ENCODE results near the gene FNBP1.

The FNBP1 gene

DNA sequence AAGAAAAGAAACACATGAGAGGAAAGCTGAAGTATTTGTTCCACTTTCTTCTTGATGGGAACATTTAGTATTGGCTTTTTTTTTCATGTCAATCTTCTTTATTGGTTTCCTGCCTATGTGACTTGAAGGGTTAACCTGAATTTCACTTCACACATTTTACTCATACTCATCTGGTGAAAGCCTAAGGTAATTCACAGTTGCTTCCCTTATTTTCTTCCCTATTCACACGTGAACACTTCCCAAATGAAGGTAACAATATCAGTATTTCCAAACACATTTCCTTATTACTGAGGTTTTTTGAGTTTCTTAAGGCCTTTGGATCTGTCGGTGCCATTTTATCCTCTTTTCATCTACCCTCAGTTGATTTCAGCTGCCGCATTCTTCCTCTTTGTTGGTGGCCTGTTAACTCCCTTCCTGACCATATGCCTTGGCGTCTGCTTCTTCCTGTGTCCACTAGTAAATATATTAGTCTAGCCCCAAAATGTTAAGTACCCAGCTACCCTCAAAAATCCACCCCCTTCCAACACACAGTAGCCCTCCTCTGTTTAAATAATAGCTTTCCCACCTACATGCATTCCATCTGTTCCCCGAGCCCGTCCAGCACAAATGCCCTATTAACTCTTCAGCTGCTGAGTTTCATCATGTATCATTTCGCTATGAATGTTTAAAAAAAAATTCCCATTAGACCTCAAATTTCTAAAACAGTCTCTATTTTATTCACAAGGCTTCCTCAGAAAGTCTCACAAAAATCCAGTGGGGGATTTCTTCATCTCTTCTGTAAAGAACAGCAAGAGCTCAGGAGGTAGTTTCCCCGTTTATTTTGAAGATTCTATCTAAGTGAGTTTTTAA lies 110.5 kb downstream of the FNBP1 start:
- Histone ChIP-seq H3K4me3 (ENCODE audit: low read length) (peak overlapping the region; percentile 36), H3K36me3 (ENCODE audit: control insufficient read depth, insufficient read depth, low read length) (peaks cover 2% of the 10 kb centered on the region), H3K9ac (ENCODE audit: low read length) (no peak overlapping the region)

DNA sequence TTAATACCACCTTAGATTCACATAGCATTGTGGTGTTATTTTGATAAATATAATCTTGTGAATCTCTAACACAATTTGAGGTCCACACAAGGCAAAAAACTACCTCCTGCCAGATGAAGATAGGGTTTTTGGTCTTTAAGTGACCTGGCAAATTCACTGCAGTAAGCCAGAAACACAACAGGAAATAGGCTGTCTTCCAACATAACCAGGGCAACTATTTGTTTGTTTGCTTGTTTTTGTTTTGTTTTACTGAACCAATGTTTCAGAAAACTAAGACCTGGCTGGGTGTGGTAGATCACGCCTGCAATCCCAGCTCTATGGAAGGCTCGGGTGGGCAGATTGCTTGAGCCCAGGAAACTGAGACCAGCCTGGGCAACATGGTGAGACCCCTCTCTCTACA lies 112.2 kb downstream of the FNBP1 start:
- peaks cover 21% of the 10 kb centered on the region for H3K4me1 ChIP-seq (ENCODE audit: control insufficient read depth, insufficient read depth, low read length)
- no peak overlapping the region for H3K9ac ChIP-seq (ENCODE audit: low read length)
- H3K4me3 ChIP-seq (ENCODE audit: low read length): no peak overlapping the region
- peak overlapping the region; percentile 51 for H3K27ac ChIP-seq (ENCODE audit: low read depth, low read length)
- peaks cover 6% of the 10 kb centered on the region for H3K36me3 ChIP-seq (ENCODE audit: control insufficient read depth, insufficient read depth, low read length)
- no peaks in the 10 kb centered on the region for H3K27me3 ChIP-seq (ENCODE audit: control insufficient read depth, insufficient read depth, low read length)

More for the DNA sequence above, 110.5 kb downstream of the FNBP1 start:
- Histone ChIP-seq H3K4me1 (ENCODE audit: control insufficient read depth, insufficient read depth, low read length) (peaks cover 26% of the 10 kb centered on the region), H3K27me3 (ENCODE audit: control insufficient read depth, insufficient read depth, low read length) (no peaks in the 10 kb centered on the region), H3K27ac (ENCODE audit: low read depth, low read length) (peak overlapping the region; percentile 72)

DNA sequence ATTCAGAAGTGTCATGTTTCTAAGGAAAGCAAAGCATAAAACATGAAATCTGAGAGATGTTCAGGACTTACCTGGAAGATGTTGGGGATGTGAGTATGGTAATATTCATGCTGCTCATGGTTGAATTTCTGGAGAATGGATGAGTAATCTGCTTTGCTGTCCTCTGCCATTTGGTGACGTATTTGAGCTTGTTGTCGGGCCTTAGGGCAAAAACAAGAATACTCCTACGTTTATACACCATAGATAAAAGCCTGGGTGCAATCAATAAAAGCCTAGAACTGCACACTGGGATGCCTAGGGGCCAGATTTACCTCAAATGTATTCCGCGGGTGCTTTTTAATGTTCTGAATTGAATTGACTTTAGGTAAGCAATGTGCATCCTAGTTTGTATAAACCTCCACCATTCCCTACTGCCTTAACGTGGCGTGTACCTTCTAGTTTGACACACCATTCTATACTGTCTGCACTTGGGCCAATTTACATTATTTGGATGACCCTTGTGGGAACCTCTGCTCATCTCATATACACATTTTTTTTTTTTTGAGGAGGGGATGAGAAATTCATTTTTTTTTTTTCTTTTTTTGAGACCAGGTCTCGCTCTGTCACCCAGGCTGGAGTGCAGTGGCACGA lies 113.4 kb downstream of the FNBP1 start:
- H3K27me3 ChIP-seq (ENCODE audit: control insufficient read depth, insufficient read depth, low read length): no peaks in the 10 kb centered on the region
- peaks cover 9% of the 10 kb centered on the region for H3K36me3 ChIP-seq (ENCODE audit: control insufficient read depth, insufficient read depth, low read length)
- no peak overlapping the region for H3K9ac ChIP-seq (ENCODE audit: low read length)
- no peak overlapping the region for H3K4me3 ChIP-seq (ENCODE audit: low read length)
- H3K27ac ChIP-seq (ENCODE audit: low read depth, low read length): no peak overlapping the region
- H3K4me1 ChIP-seq (ENCODE audit: control insufficient read depth, insufficient read depth, low read length): peaks cover 21% of the 10 kb centered on the region

DNA sequence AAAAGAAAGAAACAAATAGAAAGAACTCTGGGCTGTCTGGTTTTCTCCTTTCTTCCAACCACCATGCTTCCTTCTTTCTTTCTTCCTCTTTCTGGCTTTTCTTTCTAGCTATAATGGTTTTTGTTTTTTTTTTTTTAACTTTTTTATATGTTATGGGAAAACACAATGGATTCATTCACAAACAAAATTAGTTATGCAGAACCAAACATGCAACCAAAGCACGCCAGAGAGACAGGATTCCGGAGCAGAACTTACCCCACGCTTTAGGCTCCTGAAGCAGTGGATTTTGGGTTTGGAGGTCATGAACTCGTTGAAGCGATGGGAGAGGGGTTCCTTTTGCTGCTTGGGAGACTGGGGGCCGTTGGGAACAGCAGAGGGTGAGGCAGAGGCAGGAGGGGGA lies 119.4 kb downstream of the FNBP1 start:
- H3K9ac ChIP-seq (ENCODE audit: low read length): no peak overlapping the region
- no peaks in the 10 kb centered on the region for H3K27me3 ChIP-seq (ENCODE audit: control insufficient read depth, insufficient read depth, low read length)
- H3K36me3 ChIP-seq (ENCODE audit: control insufficient read depth, insufficient read depth, low read length): peaks cover 11% of the 10 kb centered on the region
- no peaks in the 10 kb centered on the region for H3K4me1 ChIP-seq (ENCODE audit: control insufficient read depth, insufficient read depth, low read length)
- no peak overlapping the region for H3K27ac ChIP-seq (ENCODE audit: low read depth, low read length)
- no peak overlapping the region for H3K4me3 ChIP-seq (ENCODE audit: low read length)

DNA sequence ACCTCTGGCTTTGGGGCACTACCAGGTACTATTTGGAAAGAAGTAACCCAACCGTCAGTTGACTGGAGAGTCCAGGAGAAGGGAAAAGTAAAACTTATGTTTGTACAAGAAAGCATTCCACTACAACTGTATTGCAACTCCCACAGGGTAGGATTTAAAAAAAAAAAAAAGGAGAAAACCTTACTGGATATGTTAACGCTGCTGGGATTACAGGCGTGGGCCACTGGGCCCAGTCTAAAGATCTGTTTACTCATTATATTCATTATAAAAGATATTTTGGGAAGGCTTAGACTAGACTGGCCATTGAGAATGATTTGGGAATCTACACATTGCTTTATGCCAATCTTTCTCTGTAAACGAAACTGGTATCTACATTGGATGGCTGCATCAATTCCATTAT lies 121.1 kb downstream of the FNBP1 start:
- Histone ChIP-seq H3K36me3 (ENCODE audit: control insufficient read depth, insufficient read depth, low read length) (peaks cover 13% of the 10 kb centered on the region), H3K27me3 (ENCODE audit: control insufficient read depth, insufficient read depth, low read length) (no peaks in the 10 kb centered on the region), H3K27ac (ENCODE audit: low read depth, low read length) (no peak overlapping the region), H3K9ac (ENCODE audit: low read length) (no peak overlapping the region), H3K4me3 (ENCODE audit: low read length) (no peak overlapping the region), H3K4me1 (ENCODE audit: control insufficient read depth, insufficient read depth, low read length) (no peaks in the 10 kb centered on the region)

DNA sequence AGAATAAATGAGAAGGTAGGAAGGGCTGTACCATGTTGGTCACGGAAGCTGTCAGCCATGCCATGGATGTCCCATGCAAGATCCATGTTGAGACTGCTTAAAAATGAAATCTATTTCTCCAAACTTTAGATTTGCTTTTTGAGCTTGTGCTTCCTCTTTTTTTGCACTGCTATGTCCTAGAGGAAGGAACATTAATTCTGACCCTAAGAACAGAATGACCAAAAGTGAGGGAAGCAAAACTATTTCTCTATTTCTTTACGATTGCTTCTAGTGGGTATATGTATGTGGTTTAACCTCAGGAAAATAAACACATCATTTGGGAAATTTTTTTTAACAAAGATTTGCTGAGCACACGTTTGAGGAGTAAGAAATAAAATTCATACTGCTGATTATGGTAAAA lies 123.1 kb downstream of the FNBP1 start:
- Histone ChIP-seq H3K4me3 (ENCODE audit: low read length) (no peak overlapping the region), H3K27me3 (ENCODE audit: control insufficient read depth, insufficient read depth, low read length) (no peaks in the 10 kb centered on the region), H3K27ac (ENCODE audit: low read depth, low read length) (no peak overlapping the region), H3K4me1 (ENCODE audit: control insufficient read depth, insufficient read depth, low read length) (no peaks in the 10 kb centered on the region), H3K9ac (ENCODE audit: low read length) (no peak overlapping the region), H3K36me3 (ENCODE audit: control insufficient read depth, insufficient read depth, low read length) (peaks cover 12% of the 10 kb centered on the region)

DNA sequence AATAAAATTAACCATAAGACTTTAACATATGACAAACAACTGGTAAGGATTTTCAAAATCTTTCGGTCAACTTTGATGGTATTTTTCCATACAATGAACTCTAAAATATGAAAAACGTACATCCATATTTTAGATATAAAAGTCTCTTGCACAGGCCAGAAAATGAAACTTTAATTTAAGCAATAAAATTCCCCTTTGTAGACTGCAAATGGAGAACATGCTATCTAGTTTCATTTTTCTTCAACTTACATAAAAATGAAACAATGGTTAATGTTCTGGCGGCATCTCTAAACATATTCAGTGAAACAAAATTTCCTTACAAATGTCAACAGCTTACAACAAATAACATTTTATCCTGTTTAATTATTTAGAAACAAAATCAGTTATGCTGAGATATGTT lies 123.7 kb downstream of the FNBP1 start:
- Histone ChIP-seq H3K4me1 (ENCODE audit: control insufficient read depth, insufficient read depth, low read length) (no peaks in the 10 kb centered on the region), H3K9ac (ENCODE audit: low read length) (no peak overlapping the region), H3K4me3 (ENCODE audit: low read length) (no peak overlapping the region), H3K36me3 (ENCODE audit: control insufficient read depth, insufficient read depth, low read length) (peaks cover 9% of the 10 kb centered on the region), H3K27me3 (ENCODE audit: control insufficient read depth, insufficient read depth, low read length) (no peaks in the 10 kb centered on the region), H3K27ac (ENCODE audit: low read depth, low read length) (no peak overlapping the region)

DNA sequence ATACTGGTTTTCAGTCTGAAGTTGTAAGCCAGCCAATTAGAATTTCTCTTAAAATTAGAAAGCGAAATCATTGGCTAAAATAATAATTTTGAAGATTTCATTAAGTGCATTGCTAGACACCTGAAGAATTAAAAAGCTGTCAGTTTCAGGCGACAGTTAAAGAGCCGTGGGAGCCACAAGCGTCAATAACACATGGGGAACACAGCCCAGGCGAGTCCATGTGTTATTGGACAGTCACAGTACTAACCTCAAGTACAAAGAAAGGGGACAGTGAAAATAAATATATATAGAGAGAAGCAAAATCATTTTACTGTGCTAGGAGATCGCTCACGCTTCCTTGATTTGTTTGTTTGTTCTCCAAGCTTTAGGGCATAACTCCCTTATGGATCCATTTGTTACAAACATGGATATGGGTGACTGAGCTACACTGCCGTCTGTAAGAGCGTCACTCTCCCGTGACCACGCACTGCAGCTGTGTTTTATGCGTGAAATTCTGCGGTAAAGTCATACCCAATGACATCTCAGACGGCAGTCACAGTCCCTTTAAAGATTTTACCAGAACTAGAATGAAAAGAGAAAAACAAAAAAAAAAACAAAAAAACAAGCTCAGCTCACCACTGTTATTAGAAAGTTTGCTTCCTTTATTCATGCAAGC lies 124.6 kb downstream of the FNBP1 start:
- H3K4me3 ChIP-seq (ENCODE audit: low read length): no peak overlapping the region
- H3K9ac ChIP-seq (ENCODE audit: low read length): no peak overlapping the region
- no peaks in the 10 kb centered on the region for H3K27me3 ChIP-seq (ENCODE audit: control insufficient read depth, insufficient read depth, low read length)
- no peak overlapping the region for H3K27ac ChIP-seq (ENCODE audit: low read depth, low read length)
- no peaks in the 10 kb centered on the region for H3K4me1 ChIP-seq (ENCODE audit: control insufficient read depth, insufficient read depth, low read length)
- peaks cover 9% of the 10 kb centered on the region for H3K36me3 ChIP-seq (ENCODE audit: control insufficient read depth, insufficient read depth, low read length)

DNA sequence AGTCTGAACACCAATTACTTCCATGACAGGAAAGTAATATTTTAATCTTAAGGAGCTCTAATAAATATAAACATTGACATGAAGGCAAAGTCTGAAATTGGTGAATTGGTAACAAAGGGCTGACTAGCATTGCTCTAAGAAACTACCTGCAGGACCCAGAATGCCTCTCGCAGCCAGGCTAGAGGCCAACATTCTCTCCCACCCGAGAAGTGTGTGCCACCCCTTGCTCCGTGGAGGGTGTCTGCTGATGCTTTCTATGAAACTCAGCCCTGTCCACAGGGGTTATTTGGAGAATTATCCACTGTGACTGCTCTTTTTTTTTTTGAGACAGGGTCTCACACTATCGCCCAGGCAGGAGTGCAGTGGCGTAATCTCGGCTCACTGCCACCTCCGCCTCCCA lies 126.3 kb downstream of the FNBP1 start:
- Histone ChIP-seq H3K36me3 (ENCODE audit: control insufficient read depth, insufficient read depth, low read length) (peaks cover 9% of the 10 kb centered on the region), H3K4me3 (ENCODE audit: low read length) (no peak overlapping the region), H3K4me1 (ENCODE audit: control insufficient read depth, insufficient read depth, low read length) (no peaks in the 10 kb centered on the region), H3K27ac (ENCODE audit: low read depth, low read length) (no peak overlapping the region), H3K9ac (ENCODE audit: low read length) (no peak overlapping the region), H3K27me3 (ENCODE audit: control insufficient read depth, insufficient read depth, low read length) (no peaks in the 10 kb centered on the region)

DNA sequence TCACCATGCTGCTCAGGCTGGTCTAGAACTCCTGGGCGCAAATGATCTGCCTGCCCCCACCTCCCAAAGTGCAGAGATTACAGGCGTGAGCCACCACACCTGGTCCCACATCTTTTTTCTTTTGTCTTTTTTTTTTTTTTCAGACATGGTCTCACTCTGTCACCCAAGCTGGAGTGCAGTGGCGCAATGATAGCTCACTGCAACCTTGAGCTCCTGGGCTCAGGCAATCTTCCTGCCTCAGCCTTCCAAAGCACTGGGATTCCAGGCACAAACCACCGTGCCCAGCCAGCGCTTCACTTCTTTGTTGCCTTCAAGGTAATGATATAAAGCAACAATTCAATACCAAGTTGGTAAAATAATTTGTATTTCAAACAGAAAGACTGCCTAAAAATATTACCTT lies 128.9 kb downstream of the FNBP1 start:
- H3K27ac ChIP-seq (ENCODE audit: low read depth, low read length): no peak overlapping the region
- no peaks in the 10 kb centered on the region for H3K27me3 ChIP-seq (ENCODE audit: control insufficient read depth, insufficient read depth, low read length)
- peaks cover 10% of the 10 kb centered on the region for H3K36me3 ChIP-seq (ENCODE audit: control insufficient read depth, insufficient read depth, low read length)
- H3K9ac ChIP-seq (ENCODE audit: low read length): no peak overlapping the region
- H3K4me1 ChIP-seq (ENCODE audit: control insufficient read depth, insufficient read depth, low read length): no peaks in the 10 kb centered on the region
- H3K4me3 ChIP-seq (ENCODE audit: low read length): no peak overlapping the region

DNA sequence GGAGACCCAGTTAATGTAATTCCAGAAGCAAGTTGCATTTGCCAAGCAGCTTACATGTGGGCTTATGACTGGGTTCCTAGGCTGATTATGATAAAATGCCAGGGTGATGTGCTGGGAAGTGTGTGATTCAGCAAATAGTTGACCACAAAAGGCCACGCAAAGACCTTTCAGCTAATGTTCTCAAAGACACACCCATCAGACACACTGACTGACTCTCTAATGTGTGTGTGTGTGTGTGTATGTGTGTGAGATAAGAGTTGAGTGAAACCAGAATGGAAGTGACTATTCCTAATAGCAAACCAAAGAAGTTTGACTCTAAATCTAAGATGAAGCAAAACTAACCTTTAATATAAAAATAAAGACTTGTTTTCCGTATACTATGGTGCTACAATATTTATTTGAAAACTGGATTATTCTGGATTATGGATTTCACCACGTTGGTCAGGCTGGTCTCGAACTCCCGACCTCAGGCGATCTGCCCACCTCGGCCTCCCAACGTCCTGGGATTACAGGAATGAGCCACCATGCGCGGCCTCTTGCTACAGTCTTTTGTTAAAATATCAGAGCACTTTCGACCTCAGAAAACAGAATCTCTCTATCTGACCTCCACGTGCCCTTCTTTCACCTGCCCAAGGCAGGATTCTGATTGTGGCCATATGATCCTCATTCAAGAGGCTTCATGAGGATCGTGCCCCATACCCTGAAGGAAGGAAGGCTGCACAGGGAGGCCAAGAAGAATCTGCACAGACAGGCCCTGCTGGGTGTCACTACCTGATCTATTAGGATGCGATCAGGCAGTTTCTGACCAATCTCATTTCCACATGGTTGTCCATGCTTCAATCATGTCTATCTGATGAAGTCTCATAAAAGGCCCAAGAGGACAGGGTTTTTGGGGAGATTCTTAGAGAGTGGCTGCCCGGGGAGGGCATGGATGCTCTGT lies 132.1 kb downstream of the FNBP1 start:
- H3K27ac ChIP-seq (ENCODE audit: low read depth, low read length): no peak overlapping the region
- H3K4me1 ChIP-seq (ENCODE audit: control insufficient read depth, insufficient read depth, low read length): no peaks in the 10 kb centered on the region
- no peaks in the 10 kb centered on the region for H3K27me3 ChIP-seq (ENCODE audit: control insufficient read depth, insufficient read depth, low read length)
- no peak overlapping the region for H3K9ac ChIP-seq (ENCODE audit: low read length)
- peaks cover 8% of the 10 kb centered on the region for H3K36me3 ChIP-seq (ENCODE audit: control insufficient read depth, insufficient read depth, low read length)
- H3K4me3 ChIP-seq (ENCODE audit: low read length): no peak overlapping the region

DNA sequence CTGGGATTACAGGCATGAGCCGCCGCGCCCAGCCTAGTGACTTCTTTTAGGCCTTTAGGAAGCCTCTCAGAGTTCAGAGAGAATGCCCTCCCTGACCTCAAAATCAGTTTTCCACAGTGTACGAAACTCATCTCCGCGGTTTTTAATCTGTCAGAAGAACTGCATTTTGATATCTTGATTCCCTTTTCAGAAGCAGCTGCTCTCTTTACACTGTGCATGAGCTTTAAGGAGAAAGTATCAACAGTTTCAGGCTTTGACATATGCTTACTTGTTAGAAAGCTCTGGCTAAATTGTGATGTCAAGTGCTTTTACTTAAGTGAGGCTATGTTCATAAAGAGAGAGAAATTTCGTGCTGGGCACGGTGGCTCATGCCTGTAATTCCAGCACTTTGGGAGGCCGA lies 133.1 kb downstream of the FNBP1 start:
- Histone ChIP-seq H3K27ac (ENCODE audit: low read depth, low read length) (no peak overlapping the region), H3K9ac (ENCODE audit: low read length) (no peak overlapping the region), H3K27me3 (ENCODE audit: control insufficient read depth, insufficient read depth, low read length) (no peaks in the 10 kb centered on the region), H3K4me1 (ENCODE audit: control insufficient read depth, insufficient read depth, low read length) (no peaks in the 10 kb centered on the region), H3K4me3 (ENCODE audit: low read length) (no peak overlapping the region), H3K36me3 (ENCODE audit: control insufficient read depth, insufficient read depth, low read length) (peaks cover 6% of the 10 kb centered on the region)
